CD4-positive, CD25-positive, alpha-beta regulatory T cell (primary cell): Measurements from ENCODE around the gene GPRIN1. TPM values are rescaled to one million over a fixed set of nuclear protein-coding genes. Genes with fewer than 3 reads are reported as not detected.

Source experiments
- ATAC-seq, 2 donors: fragments of 150-1000 bp; cut with Tn5 transposase; one replicate each; pipeline ENCODE4 v1.10.0; 2021; ENCODE audit warnings: low read depth in 2 of 2, moderate number of reproducible peaks in 2 of 2, moderate library complexity in 1 of 2
- DNase-seq, 3 donors: peaks; one replicate each; pipeline versions ENCODE4 v3.0.0 to v3.0.0-alpha.2; 2012 to 2022; ENCODE audit warnings: mixed read lengths in 1 of 3
- H3K27ac ChIP-seq: one replicate; pipeline ENCODE4 v1.7.0; 2013; ENCODE audit warnings: mild to moderate bottlenecking, low read length; ENCODE audit not compliant: insufficient read depth, poor library complexity, severe bottlenecking
- H3K27me3 ChIP-seq: one replicate; pipeline ENCODE4 v1.7.0; 2013; ENCODE audit warnings: low read length; ENCODE audit not compliant: control insufficient read depth, insufficient read depth
- H3K36me3 ChIP-seq: one replicate; pipeline ENCODE4 v1.7.0; 2013; ENCODE audit warnings: mild to moderate bottlenecking, low read length, moderate library complexity; ENCODE audit not compliant: control insufficient read depth, insufficient read depth
- H3K4me1 ChIP-seq: 2 replicates; pipeline ENCODE4 v1.7.0; 2013; ENCODE audit warnings: mild to moderate bottlenecking, low read length; ENCODE audit not compliant: insufficient read depth, control insufficient read depth, poor library complexity, severe bottlenecking
- H3K4me3 ChIP-seq: one replicate; pipeline ENCODE4 v1.7.0; 2013; ENCODE audit warnings: low read depth, mild to moderate bottlenecking, low read length, moderate library complexity
- H3K9me3 ChIP-seq, 2 experiments: 1 replicate in 1 of 2; 2 replicates in 1 of 2; pipeline ENCODE4 v1.7.0; 2013; ENCODE audit warnings: low read length in 2 of 2, mild to moderate bottlenecking in 1 of 2, moderate library complexity in 1 of 2; ENCODE audit not compliant: control insufficient read depth in 2 of 2
- H3K27ac Mint-ChIP-seq, 3 donors: one replicate each; pipeline ENCODE4 v1.8.0; 2020 to 2022; ENCODE audit warnings: mild to moderate bottlenecking in 3 of 3, mixed read lengths in 3 of 3, moderate library complexity in 2 of 3
- H3K27me3 Mint-ChIP-seq: one replicate; pipeline ENCODE4 v1.8.0; 2022; ENCODE audit warnings: mild to moderate bottlenecking, mixed read lengths
- H3K36me3 Mint-ChIP-seq: one replicate; pipeline ENCODE4 v1.8.0; 2020; ENCODE audit warnings: mixed read lengths
- H3K4me1 Mint-ChIP-seq, 4 donors: one replicate each; pipeline ENCODE4 v1.8.0; 2020 to 2022; ENCODE audit warnings: mixed read lengths in 4 of 4, mild to moderate bottlenecking in 1 of 4
- H3K4me3 Mint-ChIP-seq, 4 donors: one replicate each; pipeline ENCODE4 v1.8.0; 2020 to 2022; ENCODE audit warnings: mild to moderate bottlenecking in 4 of 4, mixed read lengths in 4 of 4, moderate library complexity in 3 of 4
- H3K9me3 Mint-ChIP-seq, 7 donors: one replicate each; pipeline ENCODE4 v1.8.0; 2020 to 2022; ENCODE audit warnings: mixed read lengths in 7 of 7, mild to moderate bottlenecking in 3 of 7, moderate library complexity in 2 of 7
- polyA plus RNA-seq, 4 donors: library from polyadenylated mRNA; unstranded; fragments of 300-500 nt; fragmentation: Illumina TruSeq; gene quantifications; one replicate each; pipeline ENCODE4 v1.2.3, GENCODE V29; 2021
- total RNA-seq: library from RNA; stranded (reverse); gene quantifications from one replicate; pipeline ENCODE4 v1.2.3, GENCODE V29; 2022

The GPRIN1 gene
- total and polyA plus RNA-seq, 5 donors from 2014 or later = 0.24 to 1.9 (median 0.71) TPM

DNA sequence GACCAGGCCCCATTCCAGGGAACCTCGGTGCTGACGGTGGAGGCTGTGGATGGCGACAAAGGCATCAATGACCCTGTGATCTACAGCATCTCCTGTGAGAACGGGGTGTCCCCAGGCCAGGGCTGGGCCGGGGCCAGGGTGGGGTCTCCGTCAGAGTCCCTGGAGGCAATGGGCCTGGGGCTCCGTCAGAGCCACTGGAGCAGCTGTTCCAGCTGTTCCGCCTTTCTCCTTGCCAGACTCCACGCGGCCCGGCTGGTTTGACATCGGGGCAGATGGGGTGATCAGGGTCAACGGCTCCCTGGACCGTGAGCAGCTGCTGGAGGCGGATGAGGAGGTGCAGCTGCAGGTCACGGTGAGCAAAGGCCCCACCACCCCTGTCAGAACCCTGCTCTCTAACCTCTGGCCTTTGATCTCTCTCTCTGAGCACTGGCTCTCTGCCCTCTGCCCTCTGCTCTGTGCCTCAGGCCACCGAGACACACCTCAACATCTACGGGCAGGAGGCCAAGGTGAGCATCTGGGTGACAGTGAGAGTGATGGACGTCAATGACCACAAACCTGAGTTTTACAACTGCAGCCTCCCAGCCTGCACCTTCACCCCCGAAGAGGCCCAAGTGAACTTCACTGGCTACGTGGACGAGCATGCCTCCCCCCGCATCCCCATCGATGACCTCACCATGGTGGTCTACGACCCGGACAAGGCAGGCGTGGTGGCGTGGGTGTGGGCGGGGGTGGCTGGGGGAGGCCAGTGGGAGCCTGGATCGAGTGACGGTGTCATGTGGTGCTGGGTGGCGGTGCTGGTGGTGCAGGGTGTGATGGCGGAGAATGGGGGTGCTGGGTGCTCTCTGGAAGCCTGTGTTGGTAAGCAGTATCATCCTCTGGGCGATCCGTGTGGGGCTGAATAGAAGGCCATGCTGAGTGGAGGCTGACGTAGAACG, 34.2 kb downstream of the GPRIN1 start:
- H3K27me3 ChIP-seq = no peaks in the 10 kb centered on the region
- peaks cover 8% of the 10 kb centered on the region for H3K4me1 ChIP-seq
- H3K4me3 ChIP-seq = no peak overlapping the region
- H3K9me3 Mint-ChIP-seq = peaks cover 0 to 2% (median 0%) of the 10 kb centered on the region in 7 donors
- ATAC-seq = no peak
- H3K9me3 ChIP-seq = no peaks in the 10 kb centered on the region
- H3K36me3 ChIP-seq = no peaks in the 10 kb centered on the region
- H3K4me1 Mint-ChIP-seq = peaks cover 0 to 13% (median 7%) of the 10 kb centered on the region in 4 donors
- H3K27ac ChIP-seq = no peak overlapping the region
- no peak overlapping the region for H3K27ac Mint-ChIP-seq
- no peaks in the 10 kb centered on the region for H3K36me3 Mint-ChIP-seq
- H3K4me3 Mint-ChIP-seq = no peak overlapping the region
- no peak for DNase-seq
- H3K27me3 Mint-ChIP-seq = peaks cover 7% of the 10 kb centered on the region

DNA sequence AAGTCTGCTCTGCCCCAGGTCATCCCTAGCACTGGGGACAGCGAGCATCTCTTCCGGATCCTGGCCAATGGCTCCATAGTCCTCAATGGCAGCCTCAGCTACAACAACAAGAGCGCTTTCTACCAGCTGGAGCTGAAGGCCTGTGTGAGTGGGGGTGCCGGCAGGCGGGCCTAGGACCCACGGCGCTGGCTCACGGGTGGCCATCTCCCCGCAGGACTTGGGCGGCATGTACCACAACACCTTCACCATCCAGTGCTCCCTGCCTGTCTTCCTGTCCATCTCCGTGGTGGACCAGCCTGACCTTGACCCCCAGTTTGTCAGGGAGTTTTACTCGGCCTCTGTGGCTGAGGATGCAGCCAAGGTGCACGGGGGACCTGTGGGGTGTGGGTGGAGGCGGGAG, 34.9 kb downstream of the GPRIN1 start:
- DNase-seq (no peak), ATAC-seq (no peak)
- no peaks in the 10 kb centered on the region for H3K27me3 ChIP-seq
- H3K36me3 ChIP-seq = no peaks in the 10 kb centered on the region
- Mint-ChIP-seq H3K9me3 (peaks cover 0 to 2% (median 0%) of the 10 kb centered on the region in 7 donors), H3K27ac (no peak overlapping the region), H3K4me3 (no peak overlapping the region), H3K36me3 (no peaks in the 10 kb centered on the region), H3K4me1 (peaks cover 0 to 13% (median 7%) of the 10 kb centered on the region in 4 donors), H3K27me3 (peaks cover 7% of the 10 kb centered on the region)
- peaks cover 8% of the 10 kb centered on the region for H3K4me1 ChIP-seq
- H3K9me3 ChIP-seq = no peaks in the 10 kb centered on the region
- no peak overlapping the region for H3K27ac ChIP-seq
- H3K4me3 ChIP-seq = no peak overlapping the region

- Mint-ChIP-seq H3K4me3 (no peak overlapping the region), H3K27me3 (peaks cover 7% of the 10 kb centered on the region), H3K4me1 (peaks cover 0 to 13% (median 7%) of the 10 kb centered on the region in 4 donors), H3K36me3 (no peaks in the 10 kb centered on the region), H3K27ac (no peak overlapping the region), H3K9me3 (peaks cover 0 to 2% (median 0%) of the 10 kb centered on the region in 7 donors)
- H3K27ac ChIP-seq = no peak overlapping the region
- H3K36me3 ChIP-seq = no peaks in the 10 kb centered on the region
- ATAC-seq (no peak), DNase-seq (no peak)
- H3K4me1 ChIP-seq = peaks cover 8% of the 10 kb centered on the region
- H3K9me3 ChIP-seq = no peaks in the 10 kb centered on the region
- H3K27me3 ChIP-seq = no peaks in the 10 kb centered on the region
- no peak overlapping the region for H3K4me3 ChIP-seq
Observed at GRCh38 chr5:176574297-176574591, 35.7 kb downstream of the GPRIN1 start.

DNA sequence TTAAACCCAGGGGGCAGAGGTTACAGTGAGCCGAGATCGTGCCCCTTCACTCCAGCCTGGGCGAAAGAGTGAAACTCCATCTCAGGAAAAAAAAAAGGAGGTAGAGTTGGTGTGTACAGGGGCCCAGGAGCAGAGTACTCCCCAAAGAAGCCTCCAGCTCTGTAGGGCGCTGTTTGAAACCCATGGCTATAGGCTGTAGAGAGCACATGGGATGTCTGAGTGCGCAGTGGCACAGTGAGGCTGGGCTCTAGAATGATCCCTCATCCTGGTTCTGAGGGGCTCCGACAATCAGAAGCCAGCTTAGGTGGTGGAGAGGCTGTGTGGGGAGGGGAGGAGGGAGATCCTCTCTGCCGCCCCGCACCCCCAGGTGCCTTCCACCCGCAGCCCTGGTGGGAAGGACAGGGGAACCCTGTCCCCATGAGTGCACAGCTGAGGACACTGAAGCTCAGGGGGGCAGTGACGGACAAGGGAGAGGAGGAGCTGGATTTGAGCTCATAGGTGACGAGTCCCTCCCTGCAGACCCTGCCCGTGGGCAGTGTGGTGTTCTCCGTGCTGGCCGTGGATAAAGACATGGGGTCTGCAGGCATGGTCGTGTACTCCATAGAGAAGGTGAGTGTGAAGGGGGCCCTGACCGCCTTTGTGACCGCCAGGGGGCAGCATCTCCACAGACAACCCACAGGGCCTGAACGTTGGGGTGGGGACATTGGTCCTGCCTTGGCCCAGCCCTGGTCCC, 36.2 kb downstream of the GPRIN1 start:
- Mint-ChIP-seq H3K36me3 (no peaks in the 10 kb centered on the region), H3K27me3 (peaks cover 7% of the 10 kb centered on the region), H3K4me3 (no peak overlapping the region), H3K27ac (no peak overlapping the region), H3K4me1 (peaks cover 0 to 13% (median 7%) of the 10 kb centered on the region in 4 donors), H3K9me3 (peaks cover 0 to 2% (median 0%) of the 10 kb centered on the region in 7 donors)
- peak; percentile 64 to 69 (median 67) for DNase-seq
- ATAC-seq = peak; percentile 81 to 83
- H3K36me3 ChIP-seq = no peaks in the 10 kb centered on the region
- no peaks in the 10 kb centered on the region for H3K9me3 ChIP-seq
- peaks cover 8% of the 10 kb centered on the region for H3K4me1 ChIP-seq
- H3K4me3 ChIP-seq = no peak overlapping the region
- H3K27ac ChIP-seq = no peak overlapping the region
- no peaks in the 10 kb centered on the region for H3K27me3 ChIP-seq

DNA sequence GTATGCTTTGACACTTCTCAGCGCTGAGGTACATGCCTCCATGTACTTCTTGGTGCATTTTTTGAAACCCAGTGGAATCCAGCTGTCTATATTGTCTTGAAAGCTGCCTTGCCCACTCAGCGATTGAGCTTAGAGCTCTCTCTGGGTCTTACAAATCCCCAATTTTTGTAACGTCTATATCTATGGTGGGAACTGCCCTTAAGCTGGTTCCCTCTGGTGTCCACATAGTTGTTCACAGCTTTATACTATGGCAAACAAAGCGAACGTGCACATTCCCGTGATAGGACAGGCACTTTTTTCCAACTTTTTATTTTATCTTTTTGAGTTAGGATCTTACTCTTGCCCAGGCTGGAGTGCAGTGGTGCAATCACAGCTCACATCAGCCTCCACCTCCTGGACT, 39.9 kb downstream of the GPRIN1 start:
- H3K4me3 ChIP-seq = no peak overlapping the region
- Mint-ChIP-seq H3K9me3 (peaks cover 0 to 2% (median 0%) of the 10 kb centered on the region in 7 donors), H3K36me3 (no peaks in the 10 kb centered on the region), H3K27ac (no peak overlapping the region), H3K27me3 (peaks cover 13% of the 10 kb centered on the region), H3K4me1 (peaks cover 0 to 11% (median 9%) of the 10 kb centered on the region in 4 donors), H3K4me3 (no peak overlapping the region)
- peaks cover 5% of the 10 kb centered on the region for H3K4me1 ChIP-seq
- H3K27ac ChIP-seq = no peak overlapping the region
- H3K9me3 ChIP-seq = no peaks in the 10 kb centered on the region
- no peaks in the 10 kb centered on the region for H3K36me3 ChIP-seq
- no peaks in the 10 kb centered on the region for H3K27me3 ChIP-seq
- DNase-seq (no peak), ATAC-seq (no peak)

DNA sequence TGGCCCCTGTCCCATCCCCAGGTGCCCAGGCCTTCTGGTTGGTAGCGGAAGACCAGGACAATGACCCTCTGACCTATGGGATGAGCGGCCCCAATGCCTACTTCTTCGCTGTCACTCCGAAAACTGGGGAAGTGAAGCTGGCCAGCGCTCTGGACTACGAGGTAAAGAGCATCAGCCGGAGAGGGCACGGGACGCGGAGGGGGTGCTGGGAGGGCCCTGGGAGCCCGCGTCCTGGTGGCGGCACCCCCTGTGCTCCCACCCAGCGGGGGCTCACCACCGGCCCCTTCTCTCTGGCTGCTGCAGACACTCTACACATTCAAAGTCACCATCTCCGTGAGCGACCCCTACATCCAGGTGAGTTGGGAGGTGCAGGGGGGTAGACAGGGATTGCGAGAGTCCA, 41.3 kb downstream of the GPRIN1 start:
- Histone ChIP-seq H3K27me3 (no peaks in the 10 kb centered on the region), H3K27ac (no peak overlapping the region), H3K4me3 (no peak overlapping the region), H3K9me3 (no peaks in the 10 kb centered on the region), H3K4me1 (no peaks in the 10 kb centered on the region), H3K36me3 (no peaks in the 10 kb centered on the region)
- Mint-ChIP-seq H3K4me3 (no peak overlapping the region), H3K9me3 (peaks cover 0 to 2% (median 0%) of the 10 kb centered on the region in 7 donors), H3K36me3 (no peaks in the 10 kb centered on the region), H3K27me3 (peaks cover 15% of the 10 kb centered on the region), H3K4me1 (peaks cover 0 to 4% (median 3%) of the 10 kb centered on the region in 4 donors), H3K27ac (no peak overlapping the region)
- DNase-seq = no peak
- no peak for ATAC-seq

DNA sequence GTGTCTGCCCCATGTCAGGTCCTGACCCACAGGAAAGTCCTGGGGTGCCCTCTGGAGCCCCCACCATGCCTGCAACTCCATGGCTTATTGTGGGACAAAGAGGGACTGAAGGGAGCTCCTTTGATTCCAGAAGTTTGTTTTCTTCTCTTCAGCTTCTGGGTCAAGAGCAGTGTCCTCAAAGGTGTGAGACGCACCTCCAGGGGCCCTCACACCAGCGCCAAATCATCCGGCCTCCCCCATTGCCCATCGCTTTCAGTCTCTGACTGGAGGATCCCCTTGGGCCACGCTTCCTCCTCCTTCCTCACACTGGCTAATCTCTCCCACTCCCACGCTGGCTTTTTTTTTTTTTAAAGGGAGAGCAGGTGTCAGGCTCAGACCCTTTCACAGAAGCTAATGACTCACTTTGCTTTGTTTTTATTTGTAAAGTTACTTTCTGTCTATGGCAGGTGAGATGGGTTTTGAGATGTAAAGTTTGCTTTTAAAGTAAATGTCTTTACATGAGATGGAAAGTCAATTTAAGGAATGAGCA, 44.1 kb downstream of the GPRIN1 start:
- peaks cover 0 to 11% (median 5%) of the 10 kb centered on the region in 4 donors for H3K4me1 Mint-ChIP-seq
- no peak overlapping the region for H3K27ac ChIP-seq
- no peak overlapping the region for H3K27ac Mint-ChIP-seq

More for the DNA sequence above, 44.1 kb downstream of the GPRIN1 start:
- no peaks in the 10 kb centered on the region for H3K27me3 ChIP-seq
- H3K36me3 ChIP-seq = no peaks in the 10 kb centered on the region
- H3K4me3 Mint-ChIP-seq = no peak overlapping the region
- DNase-seq = no peak
- H3K9me3 Mint-ChIP-seq = peaks cover 0 to 2% (median 0%) of the 10 kb centered on the region in 7 donors
- H3K27me3 Mint-ChIP-seq = peaks cover 14% of the 10 kb centered on the region
- H3K4me3 ChIP-seq = no peak overlapping the region
- no peaks in the 10 kb centered on the region for H3K36me3 Mint-ChIP-seq
- no peaks in the 10 kb centered on the region for H3K9me3 ChIP-seq
- no peak for ATAC-seq
- H3K4me1 ChIP-seq = no peaks in the 10 kb centered on the region
